Suprapubic skin (tissue), 4 donors: Measurements from ENCODE around the gene RFXANK. TPM values are rescaled to one million over a fixed set of nuclear protein-coding genes. Genes with fewer than 3 reads are reported as not detected.

Source experiments
- DNase-seq, 2 donors: peaks; one replicate each; pipeline ENCODE4 v3.0.0-alpha.2; 2019; ENCODE audit warnings: low spot score in 2 of 2
- H3K27ac ChIP-seq: fragments of 200-600 bp; sonication (generic); one replicate; pipeline ENCODE4 v1.5.1; 2019
- H3K27me3 ChIP-seq: fragments of 200-600 bp; sonication (generic); one replicate; pipeline ENCODE4 v1.5.1; 2019
- H3K36me3 ChIP-seq: fragments of 200-600 bp; sonication (generic); one replicate; pipeline ENCODE4 v1.5.1; 2019
- H3K4me1 ChIP-seq: fragments of 200-600 bp; sonication (generic); one replicate; pipeline ENCODE4 v1.5.1; 2019
- H3K4me3 ChIP-seq: fragments of 200-600 bp; sonication (generic); one replicate; pipeline ENCODE4 v1.5.1; 2019; ENCODE audit warnings: mild to moderate bottlenecking
- H3K9me3 ChIP-seq: fragments of 200-600 bp; sonication (generic); one replicate; pipeline ENCODE4 v1.5.1; 2019
- CTCF ChIP-seq, 2 donors: fragments of 200-600 bp in 1 of 2; fragments of 450-650 bp in 1 of 2; sonication (generic) in 1 of 2; IDR thresholded peaks; one replicate each; pipeline ENCODE4 v1.5.1; 2016 to 2019; ENCODE audit warnings: antibody characterized with exemption in 2 of 2, mild to moderate bottlenecking in 1 of 2, moderate library complexity in 1 of 2
- EP300 ChIP-seq: sonication (generic); formaldehyde crosslinking; IDR thresholded peaks from one replicate; pipeline ENCODE4 v1.6.1; 2017; ENCODE audit warnings: antibody characterized with exemption
- POLR2A ChIP-seq, 2 donors: fragments of 450-650 bp; IDR thresholded peaks; one replicate each; pipeline ENCODE4 v1.6.1; 2017; ENCODE audit warnings: antibody characterized with exemption in 2 of 2, mild to moderate bottlenecking in 2 of 2, moderate library complexity in 2 of 2
- POLR2AphosphoS5 ChIP-seq, 3 donors: sonication (generic); formaldehyde crosslinking; IDR thresholded peaks; one replicate each; pipeline ENCODE4 v1.6.1; 2017; ENCODE audit warnings: antibody characterized with exemption in 3 of 3
- WGBS: methylation state at CpG from one replicate; pipeline ENCODE4 v1.1.5; 2018; 5-methylcytosine and 5-hydroxymethylcytosine counted together
- total RNA-seq, 4 donors: library from RNA; depleted of rRNA; stranded (reverse); fragments of >200 nt; gene quantifications; one replicate each; pipeline ENCODE4 v1.1.0, GENCODE V29; 2016

RFXANK gene
- total RNA-seq, 4 donors from 2014 or later = 37.9 to 47.6 (median 45.7) TPM

- TF ChIP-seq POLR2AphosphoS5 (IDR thresholded peaks at IDR 0.05) (no peak), EP300 (no peak), CTCF (IDR thresholded peaks at IDR 0.05) (no peak), POLR2A (IDR thresholded peaks at IDR 0.05) (no peak)
- peaks cover 15% of the 10 kb centered on the region for H3K4me1 ChIP-seq
- DNase-seq = no peak
- no peak overlapping the region for H3K27ac ChIP-seq
- H3K36me3 ChIP-seq = peaks cover 5% of the 10 kb centered on the region
- peaks cover 8% of the 10 kb centered on the region for H3K27me3 ChIP-seq
- no peak overlapping the region for H3K4me3 ChIP-seq
- 61% methylated on average over 8 of the region's 14 CpGs for WGBS
- no peaks in the 10 kb centered on the region for H3K9me3 ChIP-seq
Measured at GRCh38 chr19:19205416-19206410, 13.7 kb downstream of the RFXANK start.

GRCh38 chr19:19206938-19207337 is 14.9 kb downstream of the RFXANK start:
- no peaks in the 10 kb centered on the region for H3K9me3 ChIP-seq
- H3K27me3 ChIP-seq = peaks cover 20% of the 10 kb centered on the region
- H3K27ac ChIP-seq = no peak overlapping the region
- TF ChIP-seq POLR2AphosphoS5 (IDR thresholded peaks at IDR 0.05) (no peak), POLR2A (IDR thresholded peaks at IDR 0.05) (no peak), CTCF (IDR thresholded peaks at IDR 0.05) (no peak), EP300 (no peak)
- WGBS = 65% methylated on average over 5 of the region's 5 CpGs
- H3K36me3 ChIP-seq = no peaks in the 10 kb centered on the region
- no peak overlapping the region for H3K4me3 ChIP-seq
- peak in 1 of 2 donors; percentile 33 for DNase-seq
- peaks cover 11% of the 10 kb centered on the region for H3K4me1 ChIP-seq

GRCh38 chr19:19207637-19208572 is 15.8 kb downstream of the RFXANK start:
- H3K27me3 ChIP-seq = peaks cover 30% of the 10 kb centered on the region
- H3K9me3 ChIP-seq = no peaks in the 10 kb centered on the region
- 56% methylated on average over 6 of the region's 8 CpGs for WGBS
- DNase-seq = peak in 1 of 2 donors; percentile 25
- no peak overlapping the region for H3K4me3 ChIP-seq
- peaks cover 2% of the 10 kb centered on the region for H3K4me1 ChIP-seq
- no peak overlapping the region for H3K27ac ChIP-seq
- H3K36me3 ChIP-seq = no peaks in the 10 kb centered on the region
- TF ChIP-seq EP300 (no peak), POLR2AphosphoS5 (IDR thresholded peaks at IDR 0.05) (no peak), CTCF (IDR thresholded peaks at IDR 0.05) (no peak), POLR2A (IDR thresholded peaks at IDR 0.05) (no peak)

DNA sequence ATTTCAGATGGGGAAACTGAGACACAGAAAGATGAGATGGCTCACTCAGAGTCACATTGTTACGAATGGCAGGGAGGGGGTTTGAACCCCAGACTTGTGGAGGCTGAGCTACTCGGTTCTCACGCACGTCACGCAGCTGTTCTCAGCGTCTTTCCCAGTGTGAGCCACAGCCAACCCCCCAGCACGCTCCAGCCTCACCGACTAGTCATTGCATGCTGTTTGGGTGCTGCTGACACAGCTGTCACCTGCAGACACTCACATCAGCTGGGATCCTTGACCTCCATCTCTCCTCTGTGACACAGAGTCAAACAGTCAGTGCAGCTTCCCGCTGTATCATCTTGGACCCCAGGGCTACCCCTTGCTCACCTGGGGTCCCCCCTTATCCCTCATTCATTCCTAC is 17.3 kb downstream of the RFXANK start:
- peaks cover 44% of the 10 kb centered on the region for H3K27me3 ChIP-seq
- no peaks in the 10 kb centered on the region for H3K4me1 ChIP-seq
- no peak overlapping the region for H3K4me3 ChIP-seq
- no peaks in the 10 kb centered on the region for H3K36me3 ChIP-seq
- no peak overlapping the region for H3K27ac ChIP-seq
- WGBS = 62% methylated on average over 9 of the region's 9 CpGs
- TF ChIP-seq POLR2A (IDR thresholded peaks at IDR 0.05) (no peak), POLR2AphosphoS5 (IDR thresholded peaks at IDR 0.05) (no peak), EP300 (no peak)
- DNase-seq = no peak
- no peaks in the 10 kb centered on the region for H3K9me3 ChIP-seq

DNA sequence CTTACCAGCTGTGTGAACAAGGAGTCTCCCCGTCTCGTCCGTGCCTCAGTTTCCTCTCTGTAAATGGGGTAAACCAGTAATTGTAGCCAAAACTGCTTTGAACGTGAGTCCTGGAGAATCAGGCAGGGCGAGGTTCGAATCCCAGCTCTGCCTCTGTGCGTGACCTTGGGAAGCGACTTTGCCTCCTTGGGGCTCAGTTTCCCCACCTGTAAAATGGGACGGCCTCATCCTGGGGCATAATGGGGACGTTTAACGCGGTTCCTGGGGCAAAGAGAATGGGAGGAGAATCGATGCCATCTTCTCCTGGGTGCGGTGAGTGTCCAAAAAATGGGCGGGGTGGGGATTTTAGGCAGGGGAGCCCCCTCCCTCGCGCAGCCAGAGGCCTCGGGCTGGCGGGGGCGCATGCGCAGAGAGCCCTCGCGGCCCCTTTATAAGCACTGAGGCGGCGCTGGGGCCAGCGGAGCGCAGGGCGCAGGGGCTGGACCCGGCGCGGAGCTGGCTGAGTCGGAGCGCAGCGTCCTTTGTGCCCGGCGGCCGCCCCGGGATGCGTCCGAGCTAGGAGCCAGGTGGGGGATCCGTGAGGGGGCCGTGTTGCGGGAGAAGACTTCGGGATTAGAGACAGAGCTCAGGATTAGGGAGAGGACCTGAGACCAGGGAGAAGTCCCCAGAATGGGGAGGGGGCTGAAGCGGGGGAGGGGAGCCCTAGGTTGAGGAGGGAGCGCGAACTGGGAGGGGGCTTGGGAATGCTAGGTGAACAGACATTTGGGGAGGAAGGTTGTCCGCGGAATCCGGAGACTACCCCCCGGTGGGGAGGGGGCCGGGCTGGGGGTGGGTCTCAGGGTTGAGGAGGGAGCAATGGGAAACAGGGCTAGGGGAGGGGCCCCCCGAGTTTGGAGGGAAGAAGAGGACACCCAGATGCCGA is 19.7 kb downstream of the RFXANK start, which contains the start of gene NCAN:
Gene NCAN, plus strand, starts transcription at position 460 of the 922 bp plus-strand sequence. CDS start 4,996 bp downstream, outside the sequence.
- H3K36me3 ChIP-seq = no peaks in the 10 kb centered on the region
- 9% methylated on average over 40 of the region's 54 CpGs for WGBS
- no peaks in the 10 kb centered on the region for H3K9me3 ChIP-seq
- DNase-seq = no peak
- no peak for TF ChIP-seq CTCF (IDR thresholded peaks at IDR 0.05)
- no peak for TF ChIP-seq POLR2A (IDR thresholded peaks at IDR 0.05)
- TF ChIP-seq EP300 = no peak
- no peak for TF ChIP-seq POLR2AphosphoS5 (IDR thresholded peaks at IDR 0.05)
- H3K27me3 ChIP-seq = peaks cover 68% of the 10 kb centered on the region
- no peaks in the 10 kb centered on the region for H3K4me1 ChIP-seq
- H3K4me3 ChIP-seq = no peak within 1 kb of the TSS
- H3K27ac ChIP-seq = no peak within 1 kb of the TSS
